Stomach (tissue), 9 donors: ENCODE measurements around the gene OTOG. TPM values are rescaled to one million over a fixed set of nuclear protein-coding genes. Genes with fewer than 3 reads are reported as not detected.

Source experiments
- DNase-seq, 2 donors: peaks; one replicate each; pipeline versions ENCODE4 v3.0.0 to v3.0.0-alpha.2; 2013 to 2019
- H3K27ac ChIP-seq, 5 donors: fragments of 200-600 bp in 4 of 5; sonication (generic) in 4 of 5; one replicate each; pipeline ENCODE4 v1.5.1; 2013 to 2019; ENCODE audit warnings: mild to moderate bottlenecking in 1 of 5, moderate library complexity in 1 of 5
- H3K27me3 ChIP-seq, 3 donors: fragments of 200-600 bp; sonication (generic); one replicate each; pipeline ENCODE4 v1.5.1; 2017 to 2019; ENCODE audit warnings: mixed run types in 1 of 3
- H3K36me3 ChIP-seq, 4 donors: fragments of 200-600 bp; sonication (generic); 1 replicate in 3 of 4; 2 replicates in 1 of 4; pipeline ENCODE4 v1.5.1; 2016 to 2019
- H3K4me1 ChIP-seq, 4 donors: fragments of 200-600 bp; sonication (generic); one replicate each; pipeline ENCODE4 v1.5.1; 2016 to 2019
- H3K4me3 ChIP-seq, 4 donors: fragments of 200-600 bp; sonication (generic) in 3 of 4; one replicate each; pipeline ENCODE4 v1.5.1; 2016 to 2019; ENCODE audit warnings: mild to moderate bottlenecking in 1 of 4
- H3K9me3 ChIP-seq, 4 donors: fragments of 200-600 bp; sonication (generic); one replicate each; pipeline ENCODE4 v1.5.1; 2016 to 2019
- EP300 ChIP-seq: sonication (generic); formaldehyde crosslinking; IDR thresholded peaks from one replicate; pipeline ENCODE4 v1.6.1; 2017; ENCODE audit warnings: antibody characterized with exemption
- POLR2A ChIP-seq, 4 donors: fragments of 450-650 bp; IDR thresholded peaks; one replicate each; pipeline ENCODE4 v1.6.1; 2016; ENCODE audit warnings: antibody characterized with exemption in 4 of 4, control low read depth in 2 of 4, mild to moderate bottlenecking in 1 of 4, moderate library complexity in 1 of 4
- POLR2AphosphoS5 ChIP-seq, 3 donors: sonication (generic); formaldehyde crosslinking; IDR thresholded peaks; one replicate each; pipeline ENCODE4 v1.6.1; 2016; ENCODE audit warnings: antibody characterized with exemption in 3 of 3
- WGBS, 5 donors: extraction: QIAGEN DNeasy Blood & Tissue Kit in 3 of 5; methylation state at CpG; one replicate each; pipeline versions ENCODE4 v1.1.5 to v1.1.7; 2013 to 2018; 5-methylcytosine and 5-hydroxymethylcytosine counted together
- intact Hi-C: fragments of 100-400 bp; cut with DNase I; formaldehyde crosslinking; loops from one replicate; pipeline ENCODE4 v1.15.1; 2023; ENCODE audit warnings: low total_unique reads
- polyA plus RNA-seq, 3 donors: library from polyadenylated mRNA; stranded (reverse); fragments of 200-250 nt; gene quantifications; one replicate each; pipeline ENCODE4 v1.2.3, GENCODE V29; 2013
- total RNA-seq, 5 donors: library from RNA; depleted of rRNA; stranded (reverse); fragments of >200 nt; gene quantifications; one replicate each; pipeline versions ENCODE4 v1.1.0 to v1.2.3, GENCODE V29; 2014 to 2016
- TF ChIP-seq, protein P1 (sequence below), 7 experiments: fragments of 450-650 bp in 4 of 7; fragments of 200-600 bp in 3 of 7; sonication (generic) in 3 of 7; IDR thresholded peaks; one replicate each; pipeline ENCODE4 v1.5.1; 2016 to 2019; ENCODE audit warnings: antibody characterized with exemption in 7 of 7, control low read depth in 2 of 7, mild to moderate bottlenecking in 1 of 7
- donor health status: healthy with polysubstance abuse.
- donor health status: Bipolar disorder and iron deficiency.
- donor health status: healthy.

Gene OTOG
- total and polyA plus RNA-seq, 8 donors: not detected

DNA sequence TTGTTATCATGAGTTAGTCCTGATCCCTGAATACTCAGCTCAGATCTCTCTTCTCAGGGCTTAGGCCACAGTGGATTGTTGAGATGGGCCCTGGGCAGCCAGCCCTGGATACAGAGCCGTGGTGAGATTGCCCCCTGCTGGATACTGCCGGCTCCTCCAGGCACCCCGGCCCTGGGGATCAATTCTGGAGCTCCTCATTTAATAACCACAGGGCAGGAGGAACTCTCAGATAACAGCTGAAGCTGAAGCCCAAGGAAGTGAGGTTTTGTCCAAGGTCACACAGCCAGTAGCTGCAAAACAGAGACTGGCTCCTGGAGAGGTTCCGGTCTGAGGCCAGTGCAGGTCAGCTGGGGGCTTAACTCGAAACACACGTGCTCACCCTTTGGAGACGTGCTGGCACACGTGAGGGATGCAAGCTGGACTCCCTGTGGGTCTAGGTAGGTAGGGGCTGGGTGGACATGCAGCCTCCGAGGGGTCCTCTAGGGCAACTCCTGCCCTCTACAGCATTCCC lies 18.8 kb upstream of the OTOG start:
- intact Hi-C loops: no loop called here
- Histone ChIP-seq H3K4me3 (no peak overlapping the region), H3K4me1 (no peaks in the 10 kb centered on the region), H3K27me3 (peaks cover 0 to 3% (median 0%) of the 10 kb centered on the region in 3 donors), H3K9me3 (no peaks in the 10 kb centered on the region), H3K27ac (no peak overlapping the region), H3K36me3 (peaks cover 0 to 17% (median under 1%) of the 10 kb centered on the region in 4 donors)
- TF ChIP-seq, protein P1, sequence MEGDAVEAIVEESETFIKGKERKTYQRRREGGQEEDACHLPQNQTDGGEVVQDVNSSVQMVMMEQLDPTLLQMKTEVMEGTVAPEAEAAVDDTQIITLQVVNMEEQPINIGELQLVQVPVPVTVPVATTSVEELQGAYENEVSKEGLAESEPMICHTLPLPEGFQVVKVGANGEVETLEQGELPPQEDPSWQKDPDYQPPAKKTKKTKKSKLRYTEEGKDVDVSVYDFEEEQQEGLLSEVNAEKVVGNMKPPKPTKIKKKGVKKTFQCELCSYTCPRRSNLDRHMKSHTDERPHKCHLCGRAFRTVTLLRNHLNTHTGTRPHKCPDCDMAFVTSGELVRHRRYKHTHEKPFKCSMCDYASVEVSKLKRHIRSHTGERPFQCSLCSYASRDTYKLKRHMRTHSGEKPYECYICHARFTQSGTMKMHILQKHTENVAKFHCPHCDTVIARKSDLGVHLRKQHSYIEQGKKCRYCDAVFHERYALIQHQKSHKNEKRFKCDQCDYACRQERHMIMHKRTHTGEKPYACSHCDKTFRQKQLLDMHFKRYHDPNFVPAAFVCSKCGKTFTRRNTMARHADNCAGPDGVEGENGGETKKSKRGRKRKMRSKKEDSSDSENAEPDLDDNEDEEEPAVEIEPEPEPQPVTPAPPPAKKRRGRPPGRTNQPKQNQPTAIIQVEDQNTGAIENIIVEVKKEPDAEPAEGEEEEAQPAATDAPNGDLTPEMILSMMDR (IDR thresholded peaks at IDR 0.05): peak in 5 of 7 experiments; percentile 19 to 67 (median 45)
- no peak for TF ChIP-seq POLR2AphosphoS5 (IDR thresholded peaks at IDR 0.05)
- 30 to 62% (median 57%) methylated on average over 4 to 9 of the region's 9 CpGs for WGBS, 5 donors
- DNase-seq: peak; percentile 63 to 76

DNA sequence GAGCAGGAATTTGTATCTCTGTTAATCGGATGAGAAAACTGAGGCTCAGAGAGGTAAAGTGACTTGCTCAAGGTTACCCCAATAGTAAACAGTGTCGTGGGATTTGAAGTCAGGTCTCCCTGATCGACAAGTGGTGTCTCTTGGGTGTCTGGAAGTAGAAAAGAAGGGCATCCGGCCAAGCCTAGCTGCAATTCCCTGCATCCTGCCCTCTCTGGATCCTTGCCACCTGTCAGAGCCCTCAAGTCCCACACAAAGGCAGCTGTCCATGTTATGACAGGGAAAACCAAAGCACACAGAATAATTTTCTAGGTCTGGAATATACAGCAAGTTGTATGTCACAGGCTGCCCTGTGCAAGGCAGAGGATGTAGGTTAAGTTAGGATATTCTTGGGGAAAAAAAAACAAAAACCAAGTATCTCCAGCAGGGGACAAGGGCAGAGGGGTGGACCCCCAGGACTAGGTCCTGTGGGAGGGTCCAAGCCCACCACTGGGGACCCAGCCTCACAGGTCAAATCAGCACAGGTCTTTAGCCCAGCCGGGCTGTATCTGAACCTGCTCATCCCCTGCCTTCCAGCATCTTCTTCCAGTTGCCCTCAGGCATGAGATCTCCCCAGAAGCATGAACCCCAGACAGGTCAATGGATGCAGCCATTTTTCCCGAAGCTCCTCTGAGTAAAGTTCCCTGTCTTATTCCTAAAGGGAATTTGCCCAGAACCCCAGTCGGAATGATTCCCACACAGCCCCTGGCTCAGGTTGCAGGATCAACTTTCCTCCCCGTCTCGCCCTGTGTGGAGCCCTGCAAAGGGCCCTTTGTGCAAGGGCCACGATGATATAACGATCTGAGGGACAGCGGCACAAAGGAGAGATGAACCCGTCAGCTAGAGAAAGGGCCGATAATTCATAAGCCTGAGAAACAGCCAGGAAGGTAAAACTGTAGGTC lies 17.9 kb upstream of the OTOG start:
- Histone ChIP-seq H3K36me3 (peaks cover 0 to 14% (median 0%) of the 10 kb centered on the region in 4 donors), H3K9me3 (no peaks in the 10 kb centered on the region), H3K27ac (no peak overlapping the region), H3K27me3 (peaks cover 0 to 6% (median 0%) of the 10 kb centered on the region in 3 donors), H3K4me3 (no peak overlapping the region), H3K4me1 (no peaks in the 10 kb centered on the region)
- intact Hi-C loops: no loop called here
- TF ChIP-seq, protein P1 (IDR thresholded peaks at IDR 0.05): no peak
- no peak for TF ChIP-seq POLR2AphosphoS5 (IDR thresholded peaks at IDR 0.05)
- no peak for DNase-seq
- 76 to 82% (median 82%) methylated on average over 13 to 14 of the region's 14 CpGs for WGBS, 5 donors

GRCh38 chr11:17529844-17530185 lies 17.2 kb upstream of the OTOG start:
- peaks cover 0 to 14% (median 0%) of the 10 kb centered on the region in 4 donors for H3K36me3 ChIP-seq
- no peak for TF ChIP-seq POLR2A (IDR thresholded peaks at IDR 0.05)
- TF ChIP-seq POLR2AphosphoS5 (IDR thresholded peaks at IDR 0.05): no peak
- no peak for TF ChIP-seq EP300
- TF ChIP-seq, protein P1 (IDR thresholded peaks at IDR 0.05): no peak
- peaks cover 0 to 6% (median 0%) of the 10 kb centered on the region in 3 donors for H3K27me3 ChIP-seq
- no peaks in the 10 kb centered on the region for H3K9me3 ChIP-seq
- DNase-seq: peak in 1 of 2 donors; percentile 34
- H3K4me1 ChIP-seq: no peaks in the 10 kb centered on the region
- intact Hi-C loops: no loop called here
- WGBS, 5 donors: 62 to 90% (median 86%) methylated on average over 10 of the region's 10 CpGs
- no peak overlapping the region for H3K4me3 ChIP-seq
- H3K27ac ChIP-seq: no peak overlapping the region

DNA sequence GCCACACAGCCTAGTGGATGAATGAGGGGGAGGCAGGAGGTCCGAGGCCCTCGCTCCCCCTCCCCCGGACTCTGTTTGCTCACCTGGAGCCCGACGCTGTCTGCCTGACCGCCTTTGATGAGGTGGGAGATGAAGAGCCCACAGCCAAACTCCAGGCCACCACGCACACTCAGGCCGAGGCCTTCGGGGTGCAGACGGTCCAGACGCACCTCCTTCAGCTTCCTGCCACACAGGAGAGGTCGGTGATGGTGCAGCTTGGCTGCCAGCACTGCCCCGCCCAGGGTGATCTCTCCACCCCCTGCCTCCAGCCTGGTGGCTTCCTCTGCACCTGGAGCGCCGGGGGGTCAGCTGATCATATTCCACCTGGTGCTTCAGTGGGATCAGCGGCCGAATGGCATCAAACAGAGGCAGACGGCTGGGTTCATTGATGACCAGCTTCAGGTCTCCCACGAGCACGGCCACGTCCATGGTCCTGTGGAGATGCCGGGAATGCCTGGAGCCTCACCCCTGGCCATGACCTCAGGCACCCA lies 15.9 kb upstream of the OTOG start:
- no peak for DNase-seq
- no peaks in the 10 kb centered on the region for H3K4me1 ChIP-seq
- peaks cover 0 to 6% (median 0%) of the 10 kb centered on the region in 3 donors for H3K27me3 ChIP-seq
- no peaks in the 10 kb centered on the region for H3K9me3 ChIP-seq
- no peak overlapping the region for H3K27ac ChIP-seq
- H3K4me3 ChIP-seq: no peak overlapping the region
- TF ChIP-seq POLR2AphosphoS5 (IDR thresholded peaks at IDR 0.05) (no peak), POLR2A (IDR thresholded peaks at IDR 0.05) (no peak), EP300 (no peak)
- TF ChIP-seq, protein P1 (IDR thresholded peaks at IDR 0.05): no peak
- intact Hi-C loops: no loop called here
- WGBS, 5 donors: 78 to 90% (median 81%) methylated on average over 2 to 22 of the region's 22 CpGs
- peaks cover 0 to 9% (median 0%) of the 10 kb centered on the region in 4 donors for H3K36me3 ChIP-seq
